ENCODE results near the gene RAPGEF1.

RAPGEF1 gene

DNA sequence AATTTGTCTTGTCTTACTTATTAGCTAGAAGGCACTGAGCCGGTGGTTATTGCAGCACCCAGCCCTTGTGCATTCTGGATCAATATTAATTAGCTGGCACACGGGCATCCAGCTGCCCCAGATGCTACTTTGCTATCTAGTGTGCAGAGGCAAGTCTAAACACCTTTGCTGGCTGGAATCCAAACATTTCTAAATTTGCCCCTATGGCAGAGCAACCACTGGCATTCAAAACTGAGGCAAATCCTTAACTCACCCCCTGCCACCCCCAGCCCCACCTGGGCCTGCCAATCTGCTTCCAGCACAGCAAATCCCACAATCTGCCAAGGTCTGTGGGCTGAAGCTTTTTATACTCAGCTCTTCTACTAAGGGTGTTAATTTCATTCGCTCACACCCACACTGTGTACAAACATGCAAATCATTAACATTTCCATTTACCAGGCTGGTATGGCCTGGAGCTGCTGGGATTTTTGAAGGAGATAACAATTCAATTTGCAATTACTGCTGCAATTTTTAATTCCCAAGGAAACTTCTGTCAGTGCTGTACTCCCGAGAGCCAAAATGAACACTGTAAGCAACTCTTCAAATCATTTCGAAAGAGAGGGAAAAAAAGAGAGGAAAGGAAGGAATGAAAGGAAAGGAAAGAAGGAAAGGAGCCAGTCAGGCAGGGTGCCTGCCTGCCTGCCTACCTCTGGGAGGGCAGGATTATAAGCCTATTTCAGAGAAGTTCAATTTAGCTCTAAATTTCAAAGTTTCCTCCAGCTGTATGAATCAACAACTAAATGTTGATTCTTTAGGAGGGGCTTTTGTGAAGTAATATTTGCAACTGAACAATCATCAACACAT, 35.5 kb downstream of the RAPGEF1 start:
- H3K4me3 ChIP-seq (ENCODE audit: low read depth, low read length): no peak overlapping the region
- CTCF ChIA-PET: interaction anchor here (0.7 to 1.3 kb wide), 3 partner anchors 34 to 36 kb away, joined by 3 to 5 read pairs (median 4); partner anchors contain the start of gene RAPGEF1
- POLR2A ChIA-PET: no interaction called here
- TF ChIP-seq, protein P1, sequence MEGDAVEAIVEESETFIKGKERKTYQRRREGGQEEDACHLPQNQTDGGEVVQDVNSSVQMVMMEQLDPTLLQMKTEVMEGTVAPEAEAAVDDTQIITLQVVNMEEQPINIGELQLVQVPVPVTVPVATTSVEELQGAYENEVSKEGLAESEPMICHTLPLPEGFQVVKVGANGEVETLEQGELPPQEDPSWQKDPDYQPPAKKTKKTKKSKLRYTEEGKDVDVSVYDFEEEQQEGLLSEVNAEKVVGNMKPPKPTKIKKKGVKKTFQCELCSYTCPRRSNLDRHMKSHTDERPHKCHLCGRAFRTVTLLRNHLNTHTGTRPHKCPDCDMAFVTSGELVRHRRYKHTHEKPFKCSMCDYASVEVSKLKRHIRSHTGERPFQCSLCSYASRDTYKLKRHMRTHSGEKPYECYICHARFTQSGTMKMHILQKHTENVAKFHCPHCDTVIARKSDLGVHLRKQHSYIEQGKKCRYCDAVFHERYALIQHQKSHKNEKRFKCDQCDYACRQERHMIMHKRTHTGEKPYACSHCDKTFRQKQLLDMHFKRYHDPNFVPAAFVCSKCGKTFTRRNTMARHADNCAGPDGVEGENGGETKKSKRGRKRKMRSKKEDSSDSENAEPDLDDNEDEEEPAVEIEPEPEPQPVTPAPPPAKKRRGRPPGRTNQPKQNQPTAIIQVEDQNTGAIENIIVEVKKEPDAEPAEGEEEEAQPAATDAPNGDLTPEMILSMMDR (IDR thresholded peaks at IDR 0.05; ENCODE audit: insufficient read depth, low read length, missing control alignments): no peak
- DNase-seq (ENCODE audit: low read depth, low spot score): no peak

DNA sequence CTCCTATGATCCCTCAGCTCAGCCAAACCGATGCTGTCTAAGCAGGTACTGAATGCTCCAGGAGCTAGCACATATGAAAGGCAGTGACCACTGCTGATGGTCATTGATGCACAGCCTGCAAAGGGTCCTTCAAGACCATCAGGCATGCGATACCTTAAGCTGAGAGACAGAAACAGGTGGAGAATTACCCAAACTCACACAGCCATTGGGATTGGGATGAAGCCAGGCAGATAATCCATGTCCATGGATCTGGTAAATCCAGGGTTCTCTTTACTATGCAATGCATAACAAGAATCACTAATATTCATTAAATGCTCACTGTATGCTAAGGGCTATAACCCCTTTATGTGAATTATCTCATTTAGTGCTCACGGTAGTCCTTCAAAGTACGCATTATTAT, 36.2 kb downstream of the RAPGEF1 start:
- no peak overlapping the region for H3K4me3 ChIP-seq (ENCODE audit: low read depth, low read length)
- ChIA-PET POLR2A (interaction anchor here (0.5 kb wide), 1 partner anchor 10 kb away, joined by 3 read pairs; no protein-coding TSS in a partner anchor), CTCF (interaction anchor here (0.7 to 1.3 kb wide), 3 partner anchors 15 to 37 kb away, joined by 3 to 4 read pairs (median 3); partner anchors contain the start of gene RAPGEF1)
- DNase-seq (ENCODE audit: low read depth, low spot score): no peak
- TF ChIP-seq, protein P1 (IDR thresholded peaks at IDR 0.05; ENCODE audit: insufficient read depth, low read length, missing control alignments): no peak

DNA sequence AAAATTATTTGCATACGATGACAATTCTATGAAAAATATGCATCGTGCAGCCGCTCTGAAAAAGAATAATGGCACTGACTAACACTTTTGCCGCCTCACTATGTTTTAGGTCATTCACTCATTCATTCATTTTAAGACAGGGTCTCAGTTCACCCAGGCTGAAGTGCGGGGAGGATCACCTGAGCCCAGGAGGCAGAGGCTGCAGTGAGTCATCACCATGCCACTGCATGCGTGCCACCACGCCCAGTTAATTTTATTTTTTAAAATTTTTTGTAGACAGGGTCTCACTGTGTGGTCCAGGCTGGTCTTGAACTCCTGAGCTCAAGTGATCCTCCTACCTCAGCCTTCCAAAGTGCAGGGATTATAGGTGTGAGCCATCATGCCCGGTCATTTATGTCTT, 37.0 kb downstream of the RAPGEF1 start:
- ChIA-PET POLR2A (no interaction called here), CTCF (interaction anchor here (1.2 kb wide), 1 partner anchor 16 kb away, joined by 3 read pairs; no protein-coding TSS in a partner anchor)
- H3K4me3 ChIP-seq (ENCODE audit: low read depth, low read length): no peak overlapping the region
- TF ChIP-seq, protein P1 (IDR thresholded peaks at IDR 0.05; ENCODE audit: insufficient read depth, low read length, missing control alignments): no peak
- DNase-seq (ENCODE audit: low read depth, low spot score): no peak

DNA sequence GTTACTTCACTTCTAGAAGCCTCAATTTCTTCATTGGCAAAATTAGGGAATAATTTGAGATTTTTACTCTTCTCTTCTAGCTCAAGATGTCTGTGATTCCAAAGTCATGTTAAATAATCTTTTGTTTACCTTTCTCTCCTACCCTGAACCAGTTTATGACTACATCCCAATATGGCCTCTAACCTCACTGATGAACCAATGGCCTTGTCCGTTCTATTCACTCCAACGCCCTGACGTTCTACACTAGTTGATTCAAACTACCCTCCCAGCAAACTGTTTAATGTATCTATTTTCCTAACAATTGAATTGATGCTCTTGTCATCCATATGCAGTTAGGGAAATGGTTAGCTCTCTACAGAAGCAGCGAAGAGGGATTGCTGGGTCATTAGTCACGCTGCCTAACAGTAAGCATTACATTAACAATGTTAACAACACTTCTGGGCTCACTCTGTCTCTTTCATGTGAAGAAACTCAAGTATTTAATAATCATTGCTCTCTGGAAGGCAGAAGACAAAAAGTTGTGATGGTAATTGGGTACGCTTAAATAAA, 38.0 kb downstream of the RAPGEF1 start:
- H3K4me3 ChIP-seq (ENCODE audit: low read depth, low read length): no peak overlapping the region
- DNase-seq (ENCODE audit: low read depth, low spot score): peak; percentile 19
- POLR2A ChIA-PET: interaction anchor here (1.2 kb wide), 1 partner anchor 23 kb away, joined by 4 read pairs; no protein-coding TSS in a partner anchor
- TF ChIP-seq, protein P1 (IDR thresholded peaks at IDR 0.05; ENCODE audit: insufficient read depth, low read length, missing control alignments): no peak
- CTCF ChIA-PET: interaction anchor here (0.7 kb wide), 1 partner anchor 23 kb away, joined by 3 read pairs; no protein-coding TSS in a partner anchor

DNA sequence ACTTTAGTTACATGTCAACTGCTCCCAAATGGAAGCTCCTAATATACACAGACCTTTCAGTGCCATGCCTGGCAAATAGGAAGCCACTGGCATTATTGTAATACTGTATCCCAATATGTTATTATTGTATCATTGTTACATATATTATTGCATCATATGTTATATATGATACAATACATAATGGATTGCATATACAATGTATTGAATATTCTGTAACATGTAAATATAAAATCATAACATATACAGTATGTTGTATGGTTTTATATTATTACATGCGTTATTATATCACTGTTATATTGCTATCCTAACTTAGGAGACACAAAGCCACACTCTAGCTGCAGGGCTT, 38.5 kb downstream of the RAPGEF1 start:
- POLR2A ChIA-PET: interaction anchor here (1.2 kb wide), 1 partner anchor 23 kb away, joined by 4 read pairs; no protein-coding TSS in a partner anchor
- CTCF ChIA-PET: interaction anchor here (0.7 kb wide), 1 partner anchor 23 kb away, joined by 3 read pairs; no protein-coding TSS in a partner anchor

More for the DNA sequence above, 38.5 kb downstream of the RAPGEF1 start:
- TF ChIP-seq, protein P1 (IDR thresholded peaks at IDR 0.05; ENCODE audit: insufficient read depth, low read length, missing control alignments): no peak
- no peak for DNase-seq (ENCODE audit: low read depth, low spot score)
- no peak overlapping the region for H3K4me3 ChIP-seq (ENCODE audit: low read depth, low read length)
